Testis (tissue), 3 donors: Measurements from ENCODE around the gene HYAL3. TPM values are rescaled to one million over a fixed set of nuclear protein-coding genes. Genes with fewer than 3 reads are reported as not detected.
"Not testable (repeated sequence)": the region's sequence is repeated elsewhere in the genome, so short reads cannot be mapped to it uniquely, and the experiment has no call there.

Experiments used
- DNase-seq: peaks from one replicate; pipeline ENCODE4 v3.0.0-alpha.2; 2019
- H3K27ac ChIP-seq, 2 donors: fragments of 200-600 bp; sonication (generic); one replicate each; pipeline ENCODE4 v1.5.1; 2019
- H3K27me3 ChIP-seq: fragments of 200-600 bp; sonication (generic); one replicate; pipeline ENCODE4 v1.5.1; 2019
- H3K36me3 ChIP-seq: fragments of 200-600 bp; sonication (generic); one replicate; pipeline ENCODE4 v1.5.1; 2017; ENCODE audit warnings: low read depth; ENCODE audit errors: missing control alignments
- H3K4me1 ChIP-seq: fragments of 200-600 bp; sonication (generic); one replicate; pipeline ENCODE4 v1.5.1; 2019
- H3K4me3 ChIP-seq, 2 donors: fragments of 200-600 bp; sonication (generic); one replicate each; pipeline ENCODE4 v1.5.1; 2017 to 2019
- H3K9me3 ChIP-seq: fragments of 200-600 bp; sonication (generic); one replicate; pipeline ENCODE4 v1.5.1; 2017
- CTCF ChIP-seq, 3 experiments: fragments of 450-650 bp in 2 of 3; fragments of 200-600 bp in 1 of 3; sonication (generic) in 1 of 3; IDR thresholded peaks; one replicate each; pipeline ENCODE4 v1.5.1; 2016 to 2019; ENCODE audit warnings: antibody characterized with exemption in 3 of 3, mild to moderate bottlenecking in 2 of 3, moderate library complexity in 1 of 3
- POLR2A ChIP-seq: fragments of 450-650 bp; IDR thresholded peaks from one replicate; pipeline ENCODE4 v1.6.1; 2017; ENCODE audit warnings: antibody characterized with exemption, mild to moderate bottlenecking, moderate library complexity
- WGBS, 2 donors: methylation state at CpG; one replicate each; pipeline ENCODE4 v1.1.5; 2018; 5-methylcytosine and 5-hydroxymethylcytosine counted together
- intact Hi-C: fragments of 100-400 bp; cut with DNase I; formaldehyde crosslinking; loops from one replicate; pipeline ENCODE4 v1.15.1; 2023; ENCODE audit warnings: low total_unique reads
- polyA plus RNA-seq: library from polyadenylated mRNA; stranded (reverse); fragments of 350-450 nt; fragmentation: Illumina TruSeq; extraction: RNeasy Lipid Tissue Mini Kit (QIAGEN cat#74804); gene quantifications from one replicate; pipeline ENCODE4 v1.2.3, GENCODE V29; 2014; ENCODE audit warnings: low read depth, low replicate concordance; ENCODE audit not compliant: insufficient read depth
- total RNA-seq, 2 donors: library from RNA; depleted of rRNA; stranded (reverse); fragments of >200 nt; gene quantifications; one replicate each; pipeline ENCODE4 v1.2.3, GENCODE V29; 2016

Gene HYAL3
- total and polyA plus RNA-seq, 3 donors from 2014 or later = 13.8 to 27.9 (median 25.2) TPM

- no peaks in the 10 kb centered on the region for H3K27me3 ChIP-seq
- TF ChIP-seq POLR2A (no peak), CTCF (IDR thresholded peaks at IDR 0.05) (peak in 1 of 3 experiments; percentile 43)
- no peaks in the 10 kb centered on the region for H3K36me3 ChIP-seq
- peaks cover 77% of the 10 kb centered on the region for H3K4me1 ChIP-seq
- H3K4me3 ChIP-seq = peak overlapping the region in 1 of 2 donors; percentile 58
- peak overlapping the region; percentile 76 to 87 for H3K27ac ChIP-seq
- intact Hi-C loops = no loop called here
- WGBS, 2 donors = 19 to 25% methylated on average over 3 to 10 of the region's 10 CpGs
- no peak for DNase-seq
- H3K9me3 ChIP-seq = no peaks in the 10 kb centered on the region
Measured at GRCh38 chr3:50246517-50246954, 52.7 kb downstream of the HYAL3 start.

- Histone ChIP-seq H3K4me3 (peak overlapping the region; percentile 39 to 58), H3K27ac (peak overlapping the region; percentile 76 to 87), H3K4me1 (peaks cover 82% of the 10 kb centered on the region), H3K9me3 (no peaks in the 10 kb centered on the region), H3K36me3 (no peaks in the 10 kb centered on the region), H3K27me3 (no peaks in the 10 kb centered on the region)
- TF ChIP-seq POLR2A (no peak), CTCF (IDR thresholded peaks at IDR 0.05) (peak; percentile 97 to 98 (median 97))
- WGBS, 2 donors = 3% methylated on average over 12 to 25 of the region's 25 CpGs
- DNase-seq = peak; percentile 93
- intact Hi-C loops = no loop called here
Measured at GRCh38 chr3:50245831-50246516, 53.2 kb downstream of the HYAL3 start.

- whole genome bisulfite sequencing, 2 donors = 9 to 41% methylated on average over 4 to 16 of the region's 16 CpGs
- no peak for DNase-seq
- Histone ChIP-seq H3K4me3 (peak overlapping the region; percentile 39 to 58), H3K27me3 (no peaks in the 10 kb centered on the region), H3K9me3 (no peaks in the 10 kb centered on the region), H3K27ac (peak overlapping the region; percentile 76 to 87), H3K4me1 (peaks cover 77% of the 10 kb centered on the region), H3K36me3 (no peaks in the 10 kb centered on the region)
- no peak for TF ChIP-seq CTCF (IDR thresholded peaks at IDR 0.05)
- TF ChIP-seq POLR2A = no peak
- intact Hi-C loops = no loop called here
Measured at GRCh38 chr3:50245251-50245745, 53.9 kb downstream of the HYAL3 start.

DNA sequence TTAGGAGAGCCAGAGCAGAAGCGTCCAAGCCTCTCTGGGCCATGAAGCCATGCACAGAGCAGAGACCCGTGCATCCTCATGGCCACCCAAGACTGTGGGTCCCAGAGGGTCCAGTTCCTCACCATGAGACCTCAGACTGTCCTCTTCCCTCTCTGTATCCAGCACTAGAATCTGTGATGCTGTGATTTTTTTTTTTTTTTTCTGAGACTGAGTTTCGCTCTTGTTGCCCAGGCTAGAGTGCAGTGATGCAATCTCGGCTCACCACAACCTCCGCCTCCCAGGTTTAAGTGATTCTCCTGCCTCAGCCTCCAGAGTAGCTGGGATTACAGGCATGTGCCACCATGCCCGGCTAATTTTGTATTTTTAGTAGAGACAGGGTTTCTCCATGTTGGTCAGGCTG lies 54.4 kb downstream of the HYAL3 start:
- H3K4me3 ChIP-seq, H3K27me3 ChIP-seq, H3K36me3 ChIP-seq, intact Hi-C loops, H3K9me3 ChIP-seq, DNase-seq: not testable (repeated sequence)
- WGBS, 2 donors = 64 to 76% methylated on average over 6 of the region's 6 CpGs
- Histone ChIP-seq H3K4me1 (peaks cover 72% of the 10 kb centered on the region), H3K27ac (peak overlapping the region; percentile 59 to 87)

- Histone ChIP-seq H3K4me1 (peaks cover 70% of the 10 kb centered on the region), H3K27ac (peak overlapping the region; percentile 58 to 63), H3K4me3 (no peak overlapping the region), H3K36me3 (no peaks in the 10 kb centered on the region), H3K9me3 (no peaks in the 10 kb centered on the region), H3K27me3 (no peaks in the 10 kb centered on the region)
- WGBS, 2 donors = 66 to 84% methylated on average over 4 of the region's 4 CpGs
- TF ChIP-seq CTCF (IDR thresholded peaks at IDR 0.05) (no peak), POLR2A (no peak)
- no peak for DNase-seq
- intact Hi-C loops = no loop called here
Measured at GRCh38 chr3:50243543-50243895, 55.7 kb downstream of the HYAL3 start.
